ENCODE data around the gene GRN.
A peak's percentile ranks its signal among the peaks of the same experiment; 100 is the strongest.
"Not testable (repeated sequence)": the region's sequence is repeated elsewhere in the genome, so short reads cannot be mapped to it uniquely, and the experiment has no call there.

GRN gene

DNA sequence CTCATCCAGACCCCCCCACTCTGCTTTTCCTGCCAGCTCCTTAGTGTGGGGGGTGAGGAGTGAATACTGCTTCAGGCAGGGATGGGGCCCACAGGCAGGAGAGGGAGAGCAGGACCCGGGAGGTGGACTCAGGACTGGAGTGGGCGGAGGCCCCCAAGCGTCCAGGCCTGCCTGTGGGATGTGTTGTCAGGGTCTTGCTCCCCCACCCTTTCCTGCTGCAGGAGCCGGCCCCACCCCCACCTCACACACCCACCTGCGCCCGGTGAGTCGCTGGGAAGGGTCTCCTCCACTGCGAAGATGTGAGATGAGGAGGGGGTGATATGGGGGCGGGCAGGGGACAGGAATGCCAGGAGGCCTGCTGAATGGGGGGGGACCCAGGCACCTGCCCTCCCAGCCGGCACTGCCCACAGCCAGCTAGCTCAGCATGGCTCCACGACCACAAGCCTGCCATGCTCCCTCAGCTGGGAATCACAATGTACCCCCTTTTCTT lies 17.4 kb downstream of the GRN start:
- no peak for DNase-seq

DNA sequence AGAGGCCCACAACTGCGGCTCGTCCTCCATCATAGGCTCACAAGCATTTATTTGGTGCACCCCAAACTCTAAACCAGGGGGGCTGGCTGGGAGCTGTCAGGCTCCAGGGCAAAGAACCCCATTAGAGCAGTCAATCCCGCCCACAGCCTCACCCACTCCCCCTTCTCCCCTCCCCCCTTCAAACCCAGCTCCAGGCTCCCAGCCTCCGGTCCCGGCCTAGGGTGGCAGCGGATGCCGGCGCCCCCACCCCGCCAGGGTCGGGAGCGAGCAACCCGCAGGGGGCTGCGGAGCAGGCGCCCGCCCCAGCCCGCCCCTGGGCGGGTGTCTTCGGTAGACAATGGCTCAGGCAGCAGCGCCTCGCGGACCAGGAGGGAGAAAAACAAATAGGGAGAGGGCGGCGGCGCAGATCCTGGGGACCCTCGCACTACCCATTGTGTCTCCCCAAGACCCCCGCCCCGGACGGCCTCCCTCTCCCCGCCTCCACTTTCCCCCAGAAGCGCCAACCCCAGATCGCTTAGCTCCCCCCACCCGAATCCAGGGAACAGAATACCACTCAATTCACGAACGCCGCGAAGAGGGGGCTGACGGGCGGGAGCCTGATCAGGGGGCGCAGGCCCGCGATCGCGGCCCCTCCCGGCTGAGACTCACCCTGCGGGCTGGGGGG lies 18.0 kb downstream of the GRN start:
- DNase-seq: no peak

DNA sequence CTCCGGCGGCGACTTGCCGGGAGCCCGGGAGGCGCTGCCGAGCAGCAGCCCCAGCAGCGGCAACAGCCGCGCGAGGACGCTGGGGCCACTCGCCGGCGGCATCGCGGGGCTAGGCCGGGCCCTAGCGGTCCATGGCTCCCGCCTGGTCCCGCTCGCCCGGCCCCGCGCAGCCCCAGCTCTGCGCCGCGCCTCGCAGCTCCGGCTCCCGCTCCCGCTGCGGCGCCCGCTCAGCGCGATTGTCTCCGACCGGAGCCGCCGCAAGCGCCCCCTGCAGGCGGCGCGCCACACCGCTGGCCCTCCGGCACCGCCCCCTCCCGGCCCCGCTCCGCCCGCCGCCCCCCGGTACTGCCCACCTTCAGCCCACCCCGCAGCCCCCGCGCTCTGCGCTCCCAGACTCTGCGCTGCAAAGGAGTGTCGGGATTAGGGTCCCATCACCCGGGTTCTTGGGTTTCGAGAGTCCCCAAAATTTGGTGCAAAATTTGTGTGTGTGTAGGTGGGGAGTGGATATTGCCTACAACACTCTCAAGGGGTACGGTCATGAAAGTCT lies 18.6 kb downstream of the GRN start, which contains the start of gene FAM171A2:
Gene FAM171A2, minus strand, starts transcription at position 241 of the 547 bp plus-strand sequence. Its CDS starts 139 bp downstream, at position 102.
- DNase-seq: peak; percentile 60

DNA sequence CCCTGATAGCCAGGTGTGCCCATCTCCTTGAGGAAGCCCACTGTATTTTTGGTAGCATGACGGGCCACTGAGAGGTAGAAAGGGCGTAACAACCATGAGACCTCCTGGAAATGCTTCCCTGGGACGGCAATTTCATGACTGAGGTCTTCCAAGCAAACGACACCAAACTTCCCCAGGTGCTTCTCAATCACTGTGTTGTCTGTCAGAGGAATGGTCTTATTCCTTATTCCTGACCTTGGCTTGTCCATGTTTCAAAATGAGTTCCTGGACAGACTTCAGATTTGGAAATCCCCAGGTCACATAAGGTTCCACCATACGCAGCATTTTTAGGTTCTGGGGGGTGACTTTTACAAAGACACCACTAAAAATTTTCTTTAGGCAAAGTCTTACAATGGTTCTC lies 19.9 kb downstream of the GRN start:
- not testable (repeated sequence) for DNase-seq

DNA sequence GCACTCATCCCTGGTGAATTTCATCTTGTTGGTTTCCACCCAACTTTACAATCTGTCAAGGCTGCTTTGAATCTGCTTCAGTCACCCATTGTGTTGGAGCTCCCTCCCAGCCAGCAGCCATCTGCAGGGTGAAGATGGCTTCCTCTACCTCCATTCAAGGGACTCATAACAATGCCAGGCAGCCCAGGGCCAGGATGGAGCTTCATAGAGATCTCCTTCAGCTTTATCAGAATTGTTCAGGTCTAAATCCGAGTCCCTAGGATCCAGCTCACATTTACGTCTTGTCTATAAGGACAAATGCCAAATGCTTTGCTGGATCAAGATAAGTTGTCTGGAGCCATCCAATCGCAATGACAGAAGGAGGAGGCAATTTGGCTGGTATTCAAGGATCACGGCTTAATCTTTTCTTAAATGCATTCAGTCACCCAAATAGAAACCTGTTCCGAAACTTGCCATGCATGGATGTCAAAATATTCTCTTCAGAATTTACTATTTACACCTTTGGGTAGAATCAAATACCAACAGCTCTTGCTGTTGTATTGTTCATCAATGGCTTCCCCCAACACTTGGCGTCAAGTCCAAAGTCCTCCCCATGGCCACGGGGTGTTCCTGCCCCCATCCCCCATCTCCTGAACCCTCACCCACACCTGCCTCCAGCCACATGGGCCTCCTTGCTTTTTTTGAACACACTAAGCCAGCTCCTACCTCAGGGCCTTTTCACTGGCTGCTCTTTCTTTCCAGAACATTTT lies 22.3 kb downstream of the GRN start:
- DNase-seq: no peak

DNA sequence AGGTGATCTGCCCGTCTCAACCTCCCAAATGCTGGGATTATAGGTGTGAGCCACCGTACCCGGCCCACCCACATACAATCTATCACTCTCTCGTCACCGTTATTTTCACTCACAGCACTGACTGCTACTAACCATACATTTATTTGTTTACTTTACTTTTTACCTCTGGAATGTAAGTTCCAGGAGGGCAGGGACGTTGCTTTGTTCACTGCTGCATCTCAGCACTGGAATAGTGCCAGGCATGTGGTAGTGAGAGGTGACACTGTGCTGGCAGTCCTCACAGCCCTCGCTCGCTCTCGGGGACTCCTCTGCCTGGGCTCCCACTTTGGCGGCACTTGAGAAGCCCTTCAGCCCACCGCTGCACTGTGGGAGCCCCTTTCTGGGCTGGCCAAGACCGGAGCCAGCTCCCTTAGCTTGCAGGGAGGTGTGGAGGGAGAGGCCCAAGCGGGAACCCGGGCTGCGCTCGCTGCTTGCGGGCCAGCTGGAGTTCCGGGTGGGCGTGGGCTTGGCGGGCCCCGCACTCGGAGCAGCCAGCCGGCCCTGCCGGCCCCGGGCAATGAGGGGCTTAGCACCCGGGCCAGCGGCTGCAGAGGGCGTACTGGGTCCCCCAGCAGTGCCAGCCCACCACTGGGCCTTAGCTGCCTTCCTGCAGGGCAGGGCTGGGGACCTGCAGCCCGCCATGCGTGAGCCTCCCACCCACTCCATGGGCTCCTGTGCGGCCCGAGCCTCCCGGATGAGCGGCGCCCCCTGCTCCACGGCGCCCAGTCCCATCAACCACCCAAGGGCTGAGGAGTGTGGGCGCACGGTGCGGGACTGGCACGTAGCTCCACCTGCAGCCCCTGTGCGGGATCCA lies 23.5 kb downstream of the GRN start:
- not testable (repeated sequence) for DNase-seq

DNA sequence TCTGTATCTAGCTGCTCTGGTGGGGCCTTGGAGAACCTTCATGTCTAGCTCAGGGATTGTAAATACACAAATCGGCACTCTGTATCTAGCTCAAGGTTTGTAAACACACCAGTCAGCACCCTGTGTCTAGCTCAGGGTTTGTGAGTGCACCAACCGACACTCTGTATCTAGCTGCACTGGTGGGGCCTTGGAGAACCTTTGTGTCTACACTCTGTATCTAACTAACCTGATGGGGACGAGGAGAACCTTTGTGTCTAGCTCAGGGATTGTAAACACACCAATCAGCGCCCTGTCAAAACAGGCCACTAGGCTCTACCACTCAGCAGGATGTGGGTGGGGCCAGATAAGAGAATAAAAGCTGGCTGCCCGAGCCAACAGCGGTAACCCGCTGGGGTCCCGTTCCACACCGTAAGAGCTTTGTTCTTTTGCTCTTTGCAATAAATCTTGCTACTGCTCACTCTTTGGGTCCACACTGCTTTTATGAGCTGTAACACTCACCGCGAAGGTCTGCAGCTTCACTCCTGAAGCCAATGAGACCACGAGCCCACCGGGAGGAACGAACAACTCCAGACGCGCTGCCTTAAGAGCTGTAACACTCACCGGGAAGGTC lies 24.4 kb downstream of the GRN start:
- DNase-seq: not testable (repeated sequence)

DNA sequence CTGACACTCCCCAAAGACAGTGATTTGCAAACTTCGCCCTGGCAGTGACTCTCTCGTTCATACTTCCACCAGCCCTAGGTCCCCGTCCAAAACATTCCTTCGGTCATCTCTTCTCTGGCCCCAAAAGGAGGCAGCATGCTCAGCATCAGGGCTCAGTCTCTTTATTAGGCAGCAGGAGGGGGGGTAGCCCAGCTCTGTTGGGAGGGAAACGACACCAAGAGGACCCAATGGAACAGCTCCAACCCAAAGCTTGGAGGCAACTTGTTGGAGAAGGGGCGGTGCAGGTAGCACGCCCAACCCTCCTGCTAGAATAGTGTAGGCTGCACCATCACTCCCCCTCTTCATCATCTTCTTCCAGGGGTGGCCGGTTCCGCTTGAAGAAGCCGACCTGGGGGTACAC lies 26.9 kb downstream of the GRN start:
- no peak for DNase-seq

DNA sequence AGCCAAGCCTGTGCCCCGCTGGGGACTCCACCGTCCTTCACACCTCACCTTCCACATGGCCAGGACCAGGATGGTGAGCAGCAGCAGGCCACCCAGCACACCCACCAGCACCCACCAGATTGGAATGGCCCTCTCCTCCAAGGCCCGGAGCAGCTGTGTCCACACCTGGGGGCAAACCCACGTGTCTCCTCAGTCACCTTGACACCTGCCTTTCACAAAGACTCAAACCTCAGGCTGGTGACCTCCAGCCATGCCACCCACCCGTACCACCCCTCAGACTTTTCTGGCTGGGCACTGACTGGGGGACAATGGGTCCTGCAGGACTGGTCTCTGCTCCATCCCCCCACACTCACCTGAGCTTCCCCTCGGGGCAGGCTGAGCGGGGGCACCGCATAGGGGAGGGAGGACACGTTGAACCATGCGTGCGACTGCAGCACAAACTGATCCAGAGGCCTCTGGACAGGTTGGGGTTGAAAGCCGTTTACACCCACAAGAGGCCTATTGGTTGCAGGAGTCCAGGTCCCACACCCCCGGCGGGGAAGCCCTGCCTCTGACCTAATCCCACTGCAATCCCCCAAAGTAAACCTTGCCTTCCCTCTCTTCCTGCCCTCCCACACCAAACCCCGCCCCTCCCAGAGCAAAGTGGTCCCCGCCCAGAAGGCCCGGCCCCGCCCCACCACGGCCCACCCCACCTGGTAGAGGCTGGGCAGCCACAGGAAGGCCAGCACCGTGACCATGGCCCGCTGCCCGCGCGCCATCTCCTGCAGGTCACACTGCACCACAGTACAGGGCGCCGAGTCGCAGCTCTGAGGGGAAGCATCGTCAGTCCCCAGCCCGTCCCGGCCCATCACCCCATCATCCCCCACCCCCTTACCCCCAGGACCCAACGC lies 29.4 kb downstream of the GRN start:
- DNase-seq: no peak

DNA sequence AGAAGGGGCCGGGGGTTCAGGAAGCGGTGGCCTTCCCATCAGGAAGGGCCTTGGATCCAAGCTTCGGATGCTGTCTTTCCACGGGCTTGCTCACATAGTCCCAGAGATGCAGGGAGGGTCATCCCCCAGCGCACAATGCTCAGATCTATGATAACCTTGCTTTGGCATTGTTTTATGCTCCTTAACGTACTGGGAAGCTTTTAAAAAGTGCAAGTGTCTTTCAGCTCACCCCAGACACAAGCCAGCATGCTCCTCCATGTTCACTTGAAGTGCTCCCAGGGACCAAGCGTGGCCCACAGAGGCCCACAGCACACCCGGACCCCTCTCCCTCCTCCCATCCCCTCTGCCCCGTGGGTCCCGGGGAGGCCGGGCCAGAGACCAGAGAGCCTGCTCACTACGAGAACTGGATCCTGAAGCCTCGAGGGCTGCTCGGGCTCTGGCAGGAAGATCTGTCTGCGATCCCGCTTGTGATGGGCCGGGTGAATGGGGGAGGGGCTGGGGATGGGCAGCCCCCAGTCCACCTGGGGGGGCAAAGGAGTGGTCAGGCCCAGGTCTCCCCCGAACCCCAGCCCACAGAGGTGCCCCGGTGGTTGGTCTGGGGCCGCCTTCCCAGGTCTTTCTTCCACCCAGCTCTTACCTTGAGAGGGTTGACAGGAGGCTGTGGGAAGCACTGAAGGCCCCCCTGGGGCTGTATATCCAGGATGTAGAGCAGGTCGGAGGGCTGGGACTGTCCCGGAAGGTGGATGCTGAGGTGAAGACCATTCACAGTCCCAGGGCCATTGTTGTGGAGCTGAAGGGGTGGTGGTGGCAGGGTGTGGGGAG lies 30.3 kb downstream of the GRN start:
- DNase-seq: no peak

DNA sequence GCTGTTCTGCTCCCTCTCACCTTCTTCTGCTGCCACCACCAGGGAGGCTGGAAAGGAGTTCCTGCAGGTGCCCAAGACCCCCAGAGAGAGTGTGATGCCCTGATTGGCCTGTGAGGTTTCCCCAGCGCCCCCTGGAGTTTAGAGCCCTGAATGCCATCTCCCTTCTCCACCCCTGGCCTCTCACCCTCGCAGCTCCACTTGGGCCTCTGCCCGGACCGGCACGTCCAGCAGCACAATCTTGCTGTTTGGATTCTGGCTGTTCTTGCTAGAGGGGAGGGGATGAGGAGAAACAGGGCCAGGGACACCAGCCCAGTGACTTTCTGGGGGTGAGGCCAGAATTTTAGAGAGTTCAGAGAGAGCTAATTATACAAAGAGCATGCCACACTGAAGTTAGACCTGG lies 31.0 kb downstream of the GRN start:
- DNase-seq: no peak

DNA sequence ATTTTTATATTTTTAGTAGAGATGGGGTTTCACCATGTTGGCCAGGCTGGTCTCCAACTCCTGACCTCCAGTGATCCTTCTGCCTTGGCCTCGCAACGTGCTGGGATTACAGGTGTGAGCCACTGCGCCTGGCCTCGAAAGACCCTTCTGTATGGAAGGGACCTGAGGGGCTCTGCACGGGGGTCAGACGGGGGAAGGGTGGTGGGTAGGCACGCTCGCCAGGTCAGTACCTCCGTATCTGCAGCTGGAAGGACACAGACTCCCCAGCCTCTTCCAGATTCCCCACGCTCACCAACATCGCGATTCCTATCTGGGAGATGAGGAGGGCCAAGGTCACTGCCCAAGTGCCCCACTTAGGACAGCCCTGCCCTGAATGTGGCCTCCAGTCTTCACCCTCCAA lies 31.7 kb downstream of the GRN start:
- DNase-seq: no peak

DNA sequence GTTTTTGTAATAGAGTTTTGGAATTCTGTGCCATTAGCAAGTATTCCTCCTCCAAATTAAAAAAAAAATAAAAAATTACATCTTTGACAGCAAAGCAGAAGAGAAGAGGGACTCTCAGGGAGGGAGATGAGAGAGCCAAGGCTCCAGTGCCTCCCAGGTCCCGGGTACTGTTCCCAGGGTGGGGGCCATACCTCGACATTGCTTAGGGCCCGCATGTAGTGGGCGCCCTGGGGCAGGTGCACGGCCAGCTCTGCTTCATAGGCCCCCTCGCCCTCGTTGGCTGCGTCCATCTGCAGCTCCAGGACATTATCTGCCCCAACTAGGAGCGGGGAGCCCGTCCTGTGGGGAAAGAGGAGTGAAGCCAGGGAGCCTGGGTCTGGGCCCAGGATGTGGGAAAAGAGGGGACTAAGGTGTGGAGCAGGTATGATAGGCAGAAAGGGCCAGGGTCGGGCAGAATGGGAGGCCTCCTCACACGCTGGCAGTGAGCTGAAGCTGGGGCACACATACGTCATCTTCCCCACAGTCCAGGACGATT lies 33.1 kb downstream of the GRN start:
- no peak for DNase-seq

DNA sequence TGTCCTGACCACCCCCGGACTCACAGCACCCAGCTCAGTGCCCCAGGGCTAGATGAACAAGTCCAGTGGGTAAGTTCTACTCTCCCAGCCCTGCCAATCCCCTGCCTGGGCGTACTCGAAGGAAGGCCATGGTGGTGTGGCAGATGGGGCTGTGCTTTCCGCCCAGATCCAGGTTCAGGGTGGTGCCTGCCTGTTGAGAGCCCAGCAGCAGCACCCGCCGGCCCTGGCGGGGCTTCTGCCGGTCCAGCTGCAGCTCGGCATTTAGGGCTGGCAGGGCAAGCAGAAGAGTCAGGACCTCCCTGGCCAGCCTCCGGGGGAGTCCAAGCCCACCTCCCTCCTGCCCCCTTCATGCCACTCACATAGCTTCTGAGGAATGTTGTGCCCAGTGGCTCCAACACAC lies 34.8 kb downstream of the GRN start:
- no peak for DNase-seq

DNA sequence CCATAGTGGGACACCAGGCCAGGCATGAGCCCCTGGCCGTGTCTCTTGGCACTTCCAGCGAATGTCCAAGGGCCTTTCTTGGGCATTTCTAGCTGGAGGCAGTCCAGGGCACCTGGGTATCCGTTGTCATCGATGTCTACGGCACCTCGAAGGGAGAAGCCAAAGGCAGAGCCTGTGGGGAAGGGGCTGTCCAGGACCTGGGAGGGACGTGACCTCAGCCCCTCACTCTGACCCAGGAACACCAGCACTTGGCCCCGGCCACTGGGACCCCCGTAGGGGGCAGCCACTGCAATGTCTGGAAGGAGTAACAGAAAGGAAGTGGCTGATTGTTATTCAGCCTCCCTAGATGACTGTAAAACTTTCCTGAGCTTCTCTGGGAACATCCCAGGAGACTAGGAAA lies 35.7 kb downstream of the GRN start:
- no peak for DNase-seq

DNA sequence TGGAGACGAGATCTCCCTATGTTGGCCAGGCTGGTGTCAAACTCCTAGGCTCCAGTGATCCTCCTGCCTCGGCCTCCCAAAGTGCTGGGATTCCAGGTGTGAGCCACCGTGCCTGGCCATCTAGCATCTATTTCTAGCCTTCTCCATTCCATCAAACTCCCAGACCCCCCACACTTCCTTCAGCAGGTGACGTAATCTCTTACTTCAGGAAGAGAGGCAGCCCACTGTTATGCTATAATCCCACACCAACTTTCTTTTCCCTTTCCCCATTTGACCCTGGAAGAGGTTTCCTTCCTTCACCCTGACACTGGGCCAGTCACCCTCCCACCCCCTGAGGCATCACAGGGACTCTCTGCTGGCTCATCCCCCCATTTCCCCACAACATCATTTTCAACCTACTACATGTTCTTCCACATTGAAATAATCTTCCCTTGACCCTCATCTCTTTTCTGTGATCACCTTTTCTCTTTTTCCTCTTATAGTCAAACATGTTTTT lies 36.8 kb downstream of the GRN start:
- no peak for DNase-seq

DNA sequence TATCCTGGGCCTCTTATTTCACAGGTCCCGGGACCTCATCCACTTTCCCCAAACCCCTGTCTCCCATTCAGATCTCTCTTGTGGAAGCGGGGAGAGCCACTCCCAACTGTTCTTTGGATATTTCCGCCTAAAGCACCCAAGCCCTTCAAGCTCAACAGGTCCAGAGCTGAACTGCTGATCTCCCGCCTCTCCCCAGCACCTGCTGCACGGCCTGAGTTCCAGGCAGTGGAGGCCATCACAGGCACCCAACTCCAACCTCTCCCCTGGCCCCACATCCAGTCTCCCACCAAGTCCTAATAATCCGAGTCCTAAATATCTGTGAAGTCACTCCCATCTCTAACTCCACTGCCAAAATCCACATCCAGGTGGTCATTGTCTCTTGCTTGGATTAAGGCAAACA lies 37.8 kb downstream of the GRN start:
- DNase-seq: no peak

DNA sequence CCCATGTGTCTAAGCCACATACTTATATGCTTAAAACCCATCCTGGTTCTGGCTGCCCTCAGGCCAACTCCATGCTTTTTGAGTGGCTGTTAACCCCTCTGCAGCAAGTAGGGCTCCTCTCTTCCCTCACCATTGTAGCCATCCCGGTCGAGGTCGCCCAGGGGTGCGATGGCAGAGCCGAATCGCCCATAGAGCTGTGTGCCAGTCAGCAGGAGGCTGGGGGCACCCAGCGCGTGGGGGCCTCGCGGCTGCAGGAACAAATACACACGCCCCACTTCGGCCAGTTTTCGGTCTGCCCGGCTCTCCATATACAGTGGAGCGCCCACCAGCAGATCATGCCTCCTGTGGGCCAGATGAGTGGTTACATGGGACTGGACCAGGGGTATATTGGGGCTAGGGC lies 38.3 kb downstream of the GRN start:
- DNase-seq: no peak

DNA sequence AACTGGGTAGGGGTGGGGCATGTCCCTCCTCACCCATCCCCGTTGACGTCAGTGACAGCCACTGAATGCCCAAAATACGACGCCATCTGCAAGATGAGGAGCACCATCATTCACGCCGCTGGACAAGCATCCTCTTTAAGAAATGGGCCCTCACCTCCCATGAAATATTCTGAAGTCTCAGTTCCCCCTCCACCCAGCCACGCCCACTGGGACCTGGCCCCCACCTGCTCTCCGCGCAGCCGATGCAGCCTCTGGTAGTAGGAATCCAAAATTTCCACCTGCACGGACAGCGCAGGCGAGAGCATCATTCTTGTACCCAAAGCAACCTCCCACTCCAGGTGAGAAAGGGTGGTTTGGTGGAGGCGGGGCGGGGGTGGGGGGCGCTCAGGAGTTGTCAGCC lies 38.8 kb downstream of the GRN start:
- no peak for DNase-seq

DNA sequence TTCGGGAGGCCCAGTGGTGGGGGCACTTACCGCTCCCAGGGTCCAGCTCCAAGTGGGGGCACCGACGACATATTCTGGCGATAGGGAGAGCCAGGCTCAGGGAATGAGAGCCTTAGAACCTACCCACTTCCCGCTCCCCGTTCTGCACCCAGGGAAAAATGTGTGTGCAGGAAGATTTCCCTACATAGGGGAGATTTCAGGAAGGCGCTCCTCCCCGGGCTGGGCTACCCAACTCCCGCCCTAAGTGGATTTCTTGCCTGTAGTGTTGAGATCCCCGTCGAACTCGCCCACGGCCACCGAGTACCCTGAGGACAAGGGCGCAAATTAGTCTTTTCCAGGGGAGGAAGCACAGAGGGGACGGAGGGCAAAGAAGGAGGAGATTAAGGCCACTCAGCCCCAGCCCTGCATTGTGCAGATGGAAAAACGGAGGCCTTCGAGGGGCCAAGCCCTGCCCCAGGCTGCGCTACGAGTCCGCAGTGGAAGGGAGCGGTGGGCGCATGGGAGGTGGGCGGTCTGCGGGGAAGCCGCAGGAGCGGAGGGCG lies 39.2 kb downstream of the GRN start:
- DNase-seq: no peak

Data from NCI-H1092 (cell line).